SK-N-SH treated with all-trans-retinoic acid at 6 μM for 48 hours (cell line): ENCODE results near the gene IL17RB.

Experiments
- ATAC-seq: fragments of 200-7000 bp; cut with Tn5 transposase; 3 replicates; pipeline ENCODE4 v1.9.1; 2020; ENCODE audit warnings: mild to moderate bottlenecking, moderate library complexity
- ARNTL ChIP-seq: fragments of 450-650 bp; formaldehyde crosslinking; IDR thresholded peaks from 2 replicates; pipeline ENCODE4 v1.5.0; 2020; ENCODE audit warnings: low read depth, mild to moderate bottlenecking, moderate library complexity, borderline replicate concordance
- BACH2 ChIP-seq: fragments of 250-450 bp; sonication (Bioruptor Pico); IDR thresholded peaks from 2 replicates; pipeline ENCODE4 v1.9.0; 2021; ENCODE audit warnings: mild to moderate bottlenecking, borderline replicate concordance
- CSDC2 ChIP-seq: fragments of 250-450 bp; sonication (Bioruptor Pico); IDR thresholded peaks from 2 replicates; pipeline ENCODE4 v1.5.0; 2020; ENCODE audit warnings: mild to moderate bottlenecking, moderate library complexity
- ESRRG ChIP-seq: fragments of 250-450 bp; sonication (Bioruptor Pico); IDR thresholded peaks from 2 replicates; pipeline ENCODE4 v1.6.1; 2021; ENCODE audit warnings: mild to moderate bottlenecking
- GLIS3 ChIP-seq: fragments of 250-450 bp; sonication (Bioruptor Pico); IDR thresholded peaks from 2 replicates; pipeline ENCODE4 v1.5.0; 2020; ENCODE audit warnings: mild to moderate bottlenecking, moderate library complexity
- PPARA ChIP-seq: fragments of 250-450 bp; sonication (Bioruptor Pico); IDR thresholded peaks from 2 replicates; pipeline ENCODE4 v1.5.0; 2020; ENCODE audit warnings: mild to moderate bottlenecking, borderline replicate concordance
- RARB ChIP-seq: fragments of 250-450 bp; sonication (Bioruptor Pico); IDR thresholded peaks from 2 replicates; pipeline ENCODE4 v1.8.0; 2021; ENCODE audit warnings: mild to moderate bottlenecking, moderate library complexity
- SNAI2 ChIP-seq: fragments of 250-450 bp; sonication (Bioruptor Pico); IDR thresholded peaks from 2 replicates; pipeline ENCODE4 v1.5.0; 2020; ENCODE audit warnings: mild to moderate bottlenecking, moderate library complexity
- TCF4 ChIP-seq: fragments of 250-450 bp; sonication (Bioruptor Pico); IDR thresholded peaks from 2 replicates; pipeline ENCODE4 v1.8.0; 2021; ENCODE audit warnings: mild to moderate bottlenecking, moderate library complexity, borderline replicate concordance
- TOX ChIP-seq: fragments of 250-450 bp; sonication (Bioruptor Pico); IDR thresholded peaks from 2 replicates; pipeline ENCODE4 v1.8.0; 2021; ENCODE audit warnings: mild to moderate bottlenecking, moderate library complexity, borderline replicate concordance
- ZC3H10 ChIP-seq: fragments of 250-450 bp; sonication (Bioruptor Pico); IDR thresholded peaks from 2 replicates; pipeline ENCODE4 v1.5.1; 2021; ENCODE audit warnings: mild to moderate bottlenecking, moderate library complexity
- ZFP30 ChIP-seq: fragments of 450-650 bp; formaldehyde crosslinking; IDR thresholded peaks from 2 replicates; pipeline ENCODE4 v1.5.0; 2022; ENCODE audit warnings: mild to moderate bottlenecking, moderate library complexity
- ZNF565 ChIP-seq: fragments of 450-650 bp; formaldehyde crosslinking; conservative IDR thresholded peaks from 2 replicates; pipeline ENCODE4 v1.5.0; 2020; ENCODE audit warnings: low read depth, mild to moderate bottlenecking, moderate library complexity
- ZNF70 ChIP-seq: fragments of 450-650 bp; formaldehyde crosslinking; IDR thresholded peaks from 2 replicates; pipeline ENCODE4 v1.5.0; 2020; ENCODE audit warnings: mild to moderate bottlenecking, moderate library complexity
- TF ChIP-seq, protein P1 (sequence below): fragments of 250-450 bp; sonication (Bioruptor Pico); IDR thresholded peaks from 2 replicates; pipeline ENCODE4 v1.8.0; 2020; ENCODE audit warnings: mild to moderate bottlenecking, moderate library complexity, borderline replicate concordance
- TF ChIP-seq, protein P2 (sequence below): fragments of 250-450 bp; sonication (Bioruptor Pico); IDR thresholded peaks from 2 replicates; pipeline ENCODE4 v1.5.0; 2020; ENCODE audit warnings: mild to moderate bottlenecking, moderate library complexity
- TF ChIP-seq, protein P3 (sequence below): fragments of 250-450 bp; sonication (Bioruptor Pico); IDR thresholded peaks from 2 replicates; pipeline ENCODE4 v1.5.1; 2021; ENCODE audit warnings: mild to moderate bottlenecking, moderate library complexity
- TF ChIP-seq, protein P4 (sequence below): fragments of 250-450 bp; sonication (Bioruptor Pico); IDR thresholded peaks from 2 replicates; pipeline ENCODE4 v1.8.0; 2021; ENCODE audit warnings: low read depth, mild to moderate bottlenecking, moderate library complexity, borderline replicate concordance

The IL17RB gene

DNA sequence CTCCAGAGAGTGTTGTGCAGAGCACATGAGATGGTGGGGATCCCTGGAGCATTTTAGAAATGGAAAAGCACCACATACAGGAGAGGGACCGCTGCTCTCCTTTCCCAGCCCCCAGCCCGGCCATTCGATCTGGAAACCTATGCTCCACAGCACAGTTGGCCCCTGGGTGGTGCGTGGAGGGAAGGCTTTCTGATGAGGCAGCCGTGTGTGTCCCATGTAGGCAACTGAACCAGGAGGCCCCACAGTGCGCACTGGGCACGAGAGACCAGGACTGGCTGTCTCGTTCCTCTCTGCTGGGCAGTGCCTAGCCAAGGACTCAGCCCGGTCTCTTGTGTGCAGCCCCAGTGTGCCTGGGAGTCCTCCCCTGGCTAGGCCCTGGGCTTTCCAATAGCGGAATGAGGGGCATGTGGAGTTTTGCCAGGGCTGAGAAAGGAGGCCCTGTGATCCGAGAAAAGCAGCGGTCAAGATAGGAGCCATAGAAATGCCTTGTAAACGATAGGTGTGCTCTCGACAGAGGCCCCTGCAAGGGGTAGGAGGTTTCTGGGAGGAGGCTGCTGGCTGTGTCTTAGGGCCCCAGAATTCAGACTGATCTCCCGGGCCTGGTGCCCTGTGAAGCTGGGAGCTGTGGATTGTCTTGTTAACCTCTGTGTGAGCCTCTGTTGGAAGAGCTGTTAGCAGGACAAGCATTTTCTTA lies 39.1 kb upstream of the IL17RB start (continued):
- TF ChIP-seq, protein P1, sequence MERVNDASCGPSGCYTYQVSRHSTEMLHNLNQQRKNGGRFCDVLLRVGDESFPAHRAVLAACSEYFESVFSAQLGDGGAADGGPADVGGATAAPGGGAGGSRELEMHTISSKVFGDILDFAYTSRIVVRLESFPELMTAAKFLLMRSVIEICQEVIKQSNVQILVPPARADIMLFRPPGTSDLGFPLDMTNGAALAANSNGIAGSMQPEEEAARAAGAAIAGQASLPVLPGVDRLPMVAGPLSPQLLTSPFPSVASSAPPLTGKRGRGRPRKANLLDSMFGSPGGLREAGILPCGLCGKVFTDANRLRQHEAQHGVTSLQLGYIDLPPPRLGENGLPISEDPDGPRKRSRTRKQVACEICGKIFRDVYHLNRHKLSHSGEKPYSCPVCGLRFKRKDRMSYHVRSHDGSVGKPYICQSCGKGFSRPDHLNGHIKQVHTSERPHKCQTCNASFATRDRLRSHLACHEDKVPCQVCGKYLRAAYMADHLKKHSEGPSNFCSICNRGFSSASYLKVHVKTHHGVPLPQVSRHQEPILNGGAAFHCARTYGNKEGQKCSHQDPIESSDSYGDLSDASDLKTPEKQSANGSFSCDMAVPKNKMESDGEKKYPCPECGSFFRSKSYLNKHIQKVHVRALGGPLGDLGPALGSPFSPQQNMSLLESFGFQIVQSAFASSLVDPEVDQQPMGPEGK = no peak
- TF ChIP-seq, protein P2, sequence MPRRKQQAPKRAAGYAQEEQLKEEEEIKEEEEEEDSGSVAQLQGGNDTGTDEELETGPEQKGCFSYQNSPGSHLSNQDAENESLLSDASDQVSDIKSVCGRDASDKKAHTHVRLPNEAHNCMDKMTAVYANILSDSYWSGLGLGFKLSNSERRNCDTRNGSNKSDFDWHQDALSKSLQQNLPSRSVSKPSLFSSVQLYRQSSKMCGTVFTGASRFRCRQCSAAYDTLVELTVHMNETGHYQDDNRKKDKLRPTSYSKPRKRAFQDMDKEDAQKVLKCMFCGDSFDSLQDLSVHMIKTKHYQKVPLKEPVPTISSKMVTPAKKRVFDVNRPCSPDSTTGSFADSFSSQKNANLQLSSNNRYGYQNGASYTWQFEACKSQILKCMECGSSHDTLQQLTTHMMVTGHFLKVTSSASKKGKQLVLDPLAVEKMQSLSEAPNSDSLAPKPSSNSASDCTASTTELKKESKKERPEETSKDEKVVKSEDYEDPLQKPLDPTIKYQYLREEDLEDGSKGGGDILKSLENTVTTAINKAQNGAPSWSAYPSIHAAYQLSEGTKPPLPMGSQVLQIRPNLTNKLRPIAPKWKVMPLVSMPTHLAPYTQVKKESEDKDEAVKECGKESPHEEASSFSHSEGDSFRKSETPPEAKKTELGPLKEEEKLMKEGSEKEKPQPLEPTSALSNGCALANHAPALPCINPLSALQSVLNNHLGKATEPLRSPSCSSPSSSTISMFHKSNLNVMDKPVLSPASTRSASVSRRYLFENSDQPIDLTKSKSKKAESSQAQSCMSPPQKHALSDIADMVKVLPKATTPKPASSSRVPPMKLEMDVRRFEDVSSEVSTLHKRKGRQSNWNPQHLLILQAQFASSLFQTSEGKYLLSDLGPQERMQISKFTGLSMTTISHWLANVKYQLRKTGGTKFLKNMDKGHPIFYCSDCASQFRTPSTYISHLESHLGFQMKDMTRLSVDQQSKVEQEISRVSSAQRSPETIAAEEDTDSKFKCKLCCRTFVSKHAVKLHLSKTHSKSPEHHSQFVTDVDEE (CRISPR knock-in tag) = no peak

DNA sequence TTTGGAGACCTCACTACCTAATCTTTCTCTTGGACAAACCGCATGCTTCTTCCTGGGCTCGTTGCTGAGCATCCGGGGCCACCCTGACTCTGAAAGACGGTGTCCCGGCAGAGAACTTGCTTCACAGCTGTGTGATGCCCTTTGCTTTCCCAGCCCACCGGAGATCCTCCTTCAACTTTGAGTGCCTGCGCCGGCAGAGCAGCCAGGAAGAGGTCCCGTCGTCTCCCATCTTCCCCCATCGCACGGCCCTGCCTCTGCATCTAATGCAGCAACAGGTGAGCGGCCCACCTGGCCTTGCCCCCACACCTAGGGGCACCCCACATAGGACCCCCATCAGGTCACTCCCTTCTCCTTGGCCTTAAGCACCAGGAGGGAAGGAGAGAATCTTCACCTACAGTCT lies 37.9 kb upstream of the IL17RB start:
- TF ChIP-seq TCF4 (CRISPR knock-in tag) (no peak), SNAI2 (no peak), BACH2 (CRISPR knock-in tag) (no peak), TOX (CRISPR knock-in tag) (no peak), RARB (CRISPR knock-in tag) (no peak), ZNF70 (CRISPR knock-in tag) (no peak), PPARA (CRISPR knock-in tag) (no peak), ZFP30 (no peak), GLIS3 (CRISPR knock-in tag) (no peak)
- TF ChIP-seq, protein P3, sequence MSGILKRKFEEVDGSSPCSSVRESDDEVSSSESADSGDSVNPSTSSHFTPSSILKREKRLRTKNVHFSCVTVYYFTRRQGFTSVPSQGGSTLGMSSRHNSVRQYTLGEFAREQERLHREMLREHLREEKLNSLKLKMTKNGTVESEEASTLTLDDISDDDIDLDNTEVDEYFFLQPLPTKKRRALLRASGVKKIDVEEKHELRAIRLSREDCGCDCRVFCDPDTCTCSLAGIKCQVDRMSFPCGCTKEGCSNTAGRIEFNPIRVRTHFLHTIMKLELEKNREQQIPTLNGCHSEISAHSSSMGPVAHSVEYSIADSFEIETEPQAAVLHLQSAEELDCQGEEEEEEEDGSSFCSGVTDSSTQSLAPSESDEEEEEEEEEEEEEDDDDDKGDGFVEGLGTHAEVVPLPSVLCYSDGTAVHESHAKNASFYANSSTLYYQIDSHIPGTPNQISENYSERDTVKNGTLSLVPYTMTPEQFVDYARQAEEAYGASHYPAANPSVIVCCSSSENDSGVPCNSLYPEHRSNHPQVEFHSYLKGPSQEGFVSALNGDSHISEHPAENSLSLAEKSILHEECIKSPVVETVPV (CRISPR knock-in tag) = no peak
- no peak for ATAC-seq

DNA sequence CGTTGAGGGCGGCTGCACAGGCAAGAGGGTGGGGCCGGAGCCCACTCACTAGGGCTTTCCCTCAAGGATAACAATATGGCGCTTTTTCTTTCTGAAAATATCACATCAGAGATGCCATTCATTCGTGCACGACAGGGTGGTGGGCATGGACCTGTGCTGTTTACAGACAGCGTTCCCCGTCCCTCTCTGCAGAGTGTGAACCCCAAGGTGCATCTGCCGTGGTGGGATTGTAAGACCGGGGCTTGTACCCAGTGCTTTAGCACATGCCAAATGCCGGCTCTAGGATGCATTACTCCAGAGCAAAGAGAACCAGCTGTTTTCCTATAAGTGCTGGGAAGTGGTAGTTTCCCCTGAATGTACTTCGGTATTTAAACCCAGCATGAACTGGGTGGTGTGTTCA lies 37.1 kb upstream of the IL17RB start:
- TF ChIP-seq ESRRG (CRISPR knock-in tag) (no peak), ZNF565 (CRISPR knock-in tag) (no peak), ZC3H10 (CRISPR knock-in tag) (no peak), ZFP30 (no peak), CSDC2 (CRISPR knock-in tag) (no peak), ARNTL (CRISPR knock-in tag) (no peak)
- TF ChIP-seq, protein P3 (CRISPR knock-in tag) = no peak
- TF ChIP-seq, protein P1 = no peak
- TF ChIP-seq, protein P4, sequence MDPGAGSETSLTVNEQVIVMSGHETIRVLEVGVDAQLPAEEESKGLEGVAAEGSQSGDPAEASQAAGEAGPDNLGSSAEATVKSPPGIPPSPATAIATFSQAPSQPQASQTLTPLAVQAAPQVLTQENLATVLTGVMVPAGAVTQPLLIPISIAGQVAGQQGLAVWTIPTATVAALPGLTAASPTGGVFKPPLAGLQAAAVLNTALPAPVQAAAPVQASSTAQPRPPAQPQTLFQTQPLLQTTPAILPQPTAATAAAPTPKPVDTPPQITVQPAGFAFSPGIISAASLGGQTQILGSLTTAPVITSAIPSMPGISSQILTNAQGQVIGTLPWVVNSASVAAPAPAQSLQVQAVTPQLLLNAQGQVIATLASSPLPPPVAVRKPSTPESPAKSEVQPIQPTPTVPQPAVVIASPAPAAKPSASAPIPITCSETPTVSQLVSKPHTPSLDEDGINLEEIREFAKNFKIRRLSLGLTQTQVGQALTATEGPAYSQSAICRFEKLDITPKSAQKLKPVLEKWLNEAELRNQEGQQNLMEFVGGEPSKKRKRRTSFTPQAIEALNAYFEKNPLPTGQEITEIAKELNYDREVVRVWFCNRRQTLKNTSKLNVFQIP = no peak
- TF ChIP-seq, all 23 proteins: peak for 0
- ATAC-seq = no peak
